Lung (tissue), 12 donors: ENCODE data around the gene HNRNPAB. TPM values are rescaled to one million over a fixed set of nuclear protein-coding genes. Genes with fewer than 3 reads are reported as not detected.
"Not testable (repeated sequence)": the region's sequence is repeated elsewhere in the genome, so short reads cannot be mapped to it uniquely, and the experiment has no call there.

Experiments used
- ATAC-seq: fragments of 200-7000 bp; cut with Tn5 transposase; one replicate; pipeline ENCODE4 v1.9.1; 2020; ENCODE audit warnings: moderate number of reproducible peaks; ENCODE audit not compliant: insufficient read depth, low FRiP score
- DNase-seq, 3 donors: peaks; one replicate each; pipeline ENCODE4 v3.0.0-alpha.2; 2013 to 2017
- H3K27ac ChIP-seq, 2 donors: one replicate each; pipeline ENCODE4 v1.5.1; 2013; ENCODE audit warnings: mild to moderate bottlenecking in 2 of 2, moderate library complexity in 2 of 2, control low read depth in 1 of 2, inconsistent platforms in 1 of 2, low read depth in 1 of 2, low read length in 1 of 2
- H3K27me3 ChIP-seq, 3 donors: one replicate each; pipeline ENCODE4 v1.5.1; 2013; ENCODE audit warnings: low read length in 2 of 3; ENCODE audit not compliant: control insufficient read depth in 3 of 3, insufficient read depth in 3 of 3
- H3K36me3 ChIP-seq, 4 donors: one replicate each; pipeline ENCODE4 v1.5.1; 2013; ENCODE audit warnings: low read length in 4 of 4, mild to moderate bottlenecking in 1 of 4, moderate library complexity in 1 of 4; ENCODE audit not compliant: control insufficient read depth in 4 of 4, insufficient read depth in 4 of 4
- H3K4me1 ChIP-seq, 5 donors: one replicate each; pipeline ENCODE4 v1.5.1; 2013; ENCODE audit warnings: low read length in 5 of 5, mild to moderate bottlenecking in 2 of 5, moderate library complexity in 1 of 5; ENCODE audit not compliant: control insufficient read depth in 5 of 5, insufficient read depth in 5 of 5
- H3K4me3 ChIP-seq: one replicate; pipeline ENCODE4 v1.5.1; 2013; ENCODE audit warnings: mild to moderate bottlenecking, control low read depth, moderate library complexity
- H3K9ac ChIP-seq, 2 donors: one replicate each; pipeline ENCODE4 v1.5.1; 2013; ENCODE audit warnings: low read length in 2 of 2, control low read depth in 1 of 2; ENCODE audit not compliant: insufficient read depth in 1 of 2
- H3K9me3 ChIP-seq, 4 donors: one replicate each; pipeline ENCODE4 v1.5.1; 2013; ENCODE audit warnings: low read length in 3 of 4, mild to moderate bottlenecking in 1 of 4, moderate library complexity in 1 of 4; ENCODE audit not compliant: control insufficient read depth in 4 of 4, insufficient read depth in 3 of 4
- WGBS, 2 donors: extraction: QIAGEN DNeasy Blood & Tissue Kit; methylation state at CpG; one replicate each; pipeline ENCODE4 v1.1.7; 2013; 5-methylcytosine and 5-hydroxymethylcytosine counted together
- polyA plus RNA-seq, 2 donors: library from polyadenylated mRNA; stranded (reverse); fragments of 200-250 nt; gene quantifications; one replicate each; pipeline ENCODE4 v1.2.1, GENCODE V29; 2013
- total RNA-seq, 2 donors: library from RNA; depleted of rRNA in 1 of 2; stranded (reverse); fragments of >200 nt in 1 of 2; gene quantifications; one replicate each; pipeline ENCODE4 v1.2.1, GENCODE V29; 2014 to 2021
- TF ChIP-seq, protein P1 (sequence below): IDR thresholded peaks from 2 replicates; pipeline ENCODE4 v1.5.1; 2012; ENCODE audit warnings: mild to moderate bottlenecking; ENCODE audit errors: control extremely low read depth, extremely low read depth
- donor health status: control.
- donor health status: control.
- donor health status: Bipolar disorder and iron deficiency.
- donor health status: healthy.
- donor health status: DM: yes; HTN: yes; CAD: no.

HNRNPAB gene
- total and polyA plus RNA-seq, 4 donors, result 35.9 to 168 (median 131) TPM

GRCh38 chr5:178252258-178252657 is 47.9 kb downstream of the HNRNPAB start:
- no peak overlapping the region for H3K9ac ChIP-seq
- TF ChIP-seq, protein P1, sequence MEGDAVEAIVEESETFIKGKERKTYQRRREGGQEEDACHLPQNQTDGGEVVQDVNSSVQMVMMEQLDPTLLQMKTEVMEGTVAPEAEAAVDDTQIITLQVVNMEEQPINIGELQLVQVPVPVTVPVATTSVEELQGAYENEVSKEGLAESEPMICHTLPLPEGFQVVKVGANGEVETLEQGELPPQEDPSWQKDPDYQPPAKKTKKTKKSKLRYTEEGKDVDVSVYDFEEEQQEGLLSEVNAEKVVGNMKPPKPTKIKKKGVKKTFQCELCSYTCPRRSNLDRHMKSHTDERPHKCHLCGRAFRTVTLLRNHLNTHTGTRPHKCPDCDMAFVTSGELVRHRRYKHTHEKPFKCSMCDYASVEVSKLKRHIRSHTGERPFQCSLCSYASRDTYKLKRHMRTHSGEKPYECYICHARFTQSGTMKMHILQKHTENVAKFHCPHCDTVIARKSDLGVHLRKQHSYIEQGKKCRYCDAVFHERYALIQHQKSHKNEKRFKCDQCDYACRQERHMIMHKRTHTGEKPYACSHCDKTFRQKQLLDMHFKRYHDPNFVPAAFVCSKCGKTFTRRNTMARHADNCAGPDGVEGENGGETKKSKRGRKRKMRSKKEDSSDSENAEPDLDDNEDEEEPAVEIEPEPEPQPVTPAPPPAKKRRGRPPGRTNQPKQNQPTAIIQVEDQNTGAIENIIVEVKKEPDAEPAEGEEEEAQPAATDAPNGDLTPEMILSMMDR, result no peak
- no peak overlapping the region for H3K4me3 ChIP-seq
- no peaks in the 10 kb centered on the region for H3K4me1 ChIP-seq
- H3K9me3 ChIP-seq, result no peaks in the 10 kb centered on the region
- no peaks in the 10 kb centered on the region for H3K36me3 ChIP-seq
- no peak overlapping the region for H3K27ac ChIP-seq
- ATAC-seq, result no peak
- no peaks in the 10 kb centered on the region for H3K27me3 ChIP-seq
- no peak for DNase-seq
- WGBS, 2 donors, result 69 to 73% methylated on average over 8 of the region's 8 CpGs

GRCh38 chr5:178253632-178254031 is 49.3 kb downstream of the HNRNPAB start:
- WGBS, 2 donors, result 89 to 91% methylated on average over 18 of the region's 18 CpGs
- ATAC-seq, H3K36me3 ChIP-seq, DNase-seq, H3K27me3 ChIP-seq, H3K9ac ChIP-seq, H3K4me1 ChIP-seq, H3K4me3 ChIP-seq, H3K27ac ChIP-seq, H3K9me3 ChIP-seq: not testable (repeated sequence)

DNA sequence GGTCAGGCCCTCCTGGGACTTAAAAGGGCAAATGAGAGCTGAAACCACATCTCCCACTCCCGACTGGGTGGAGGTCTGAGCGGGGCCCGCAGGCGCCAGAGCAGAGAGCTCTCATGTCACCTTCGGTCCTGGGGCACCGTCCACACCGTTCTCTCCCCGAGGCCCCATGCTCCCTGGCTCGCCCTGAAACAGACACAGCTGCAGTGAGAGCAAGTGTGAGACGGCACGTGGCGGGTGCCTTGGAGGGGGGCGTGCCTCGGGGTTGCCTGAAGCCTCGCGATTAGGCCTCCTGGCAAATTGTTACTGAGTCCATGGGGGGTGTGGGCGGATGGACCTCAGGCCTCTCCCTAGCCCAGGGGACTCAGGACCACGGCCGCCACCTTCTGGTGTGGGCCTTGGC is 52.4 kb downstream of the HNRNPAB start:
- Histone ChIP-seq H3K36me3 (no peaks in the 10 kb centered on the region), H3K4me3 (no peak overlapping the region), H3K9me3 (no peaks in the 10 kb centered on the region), H3K4me1 (no peaks in the 10 kb centered on the region), H3K27me3 (no peaks in the 10 kb centered on the region), H3K27ac (no peak overlapping the region), H3K9ac (no peak overlapping the region)
- no peak for ATAC-seq
- DNase-seq, result no peak
- TF ChIP-seq, protein P1, result no peak
- WGBS, 2 donors, result 79 to 91% methylated on average over 19 of the region's 19 CpGs

- DNase-seq (no peak), ATAC-seq (no peak)
Observed at GRCh38 chr5:178257650-178258049, 53.3 kb downstream of the HNRNPAB start.

More at GRCh38 chr5:178257650-178258049, 53.3 kb downstream of the HNRNPAB start:
- no peak overlapping the region for H3K4me3 ChIP-seq
- TF ChIP-seq, protein P1, result no peak
- H3K27ac ChIP-seq, result no peak overlapping the region
- no peaks in the 10 kb centered on the region for H3K36me3 ChIP-seq
- 86 to 95% methylated on average over 4 of the region's 4 CpGs for WGBS, 2 donors
- H3K9ac ChIP-seq, result no peak overlapping the region
- no peaks in the 10 kb centered on the region for H3K9me3 ChIP-seq
- H3K27me3 ChIP-seq, result no peaks in the 10 kb centered on the region
- no peaks in the 10 kb centered on the region for H3K4me1 ChIP-seq
